ENCODE measurements around the gene ARHGAP9.
"Not testable (repeated sequence)": the region's sequence is repeated elsewhere in the genome, so short reads cannot be mapped to it uniquely, and the experiment has no call there.

ARHGAP9 gene

DNA sequence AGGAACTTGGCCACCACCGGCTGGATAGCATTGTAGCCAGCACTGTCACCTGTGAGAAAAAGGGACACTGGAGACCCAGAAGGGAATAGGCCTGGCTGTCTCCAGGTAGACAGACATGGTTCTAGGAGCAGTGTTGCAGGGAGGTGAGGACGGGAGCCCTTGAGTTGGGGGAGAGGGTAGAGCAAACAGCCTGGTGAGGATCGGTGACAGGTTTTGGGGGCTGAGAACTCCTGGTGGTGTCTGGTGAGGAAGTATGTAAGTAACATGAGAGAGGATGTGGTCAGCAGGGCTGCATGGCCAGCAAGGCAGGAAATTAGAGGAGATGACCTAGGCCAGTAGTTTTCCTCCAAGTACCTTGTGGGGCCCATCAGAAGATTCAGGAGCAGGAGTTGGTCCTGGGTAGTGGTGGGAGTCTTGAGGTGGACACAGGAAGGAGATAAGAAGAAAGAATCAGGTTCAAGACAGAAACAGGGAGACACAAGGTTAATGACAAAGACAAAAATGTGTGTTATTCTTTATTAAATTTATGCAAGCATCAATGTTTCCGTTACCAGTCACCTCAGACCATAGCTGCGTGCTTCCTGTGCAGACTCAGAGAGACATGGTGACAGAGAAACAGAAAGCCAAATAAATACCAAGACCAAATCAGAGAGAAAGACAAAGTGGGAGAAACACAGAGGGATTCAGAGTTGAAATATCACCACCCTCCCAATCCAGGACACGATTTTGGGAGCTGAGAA is at the start of gene ARHGAP9:
ARHGAP9 (minus strand) TSS at position 491 of the 740 bp plus-strand sequence; CDS start at position 31, 460 bp downstream.
- DNase-seq (ENCODE audit: low read depth), result no peak

DNA sequence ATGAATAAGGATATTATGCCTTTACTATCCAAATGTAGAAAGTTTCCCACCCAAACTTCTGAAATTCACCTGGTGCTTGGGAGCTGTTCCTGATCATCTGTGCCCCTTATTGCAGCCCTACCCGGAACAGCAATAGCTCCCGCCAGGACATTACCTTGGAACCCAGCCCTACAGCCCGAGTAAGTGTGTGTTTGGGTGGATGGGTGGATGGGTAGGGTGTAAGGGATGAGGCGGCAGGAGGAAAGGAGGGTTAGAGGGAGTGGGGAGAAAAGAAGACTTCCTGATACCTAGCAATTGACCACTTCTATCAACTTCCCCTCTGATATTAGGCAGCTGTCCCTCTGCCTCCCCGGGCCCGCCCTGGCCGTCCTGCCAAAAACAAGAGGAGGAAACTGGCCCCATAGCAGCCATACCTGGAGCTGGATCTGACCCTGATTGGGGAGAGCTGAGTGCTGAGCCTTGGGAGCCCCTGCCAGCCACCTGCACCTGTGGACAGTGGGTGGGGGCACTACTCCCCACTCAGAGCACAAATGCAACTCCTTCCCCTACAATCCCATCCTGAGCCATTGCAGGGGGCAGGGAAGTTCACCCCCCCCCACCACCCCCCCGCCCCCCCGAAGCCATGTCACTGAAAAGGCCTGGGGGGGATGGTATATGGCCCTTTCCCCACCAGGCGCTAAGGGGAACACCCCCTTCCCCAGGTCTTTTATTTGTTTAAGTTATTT is 49.3 kb upstream of the ARHGAP9 start:
- DNase-seq (ENCODE audit: low read depth), result no peak

DNA sequence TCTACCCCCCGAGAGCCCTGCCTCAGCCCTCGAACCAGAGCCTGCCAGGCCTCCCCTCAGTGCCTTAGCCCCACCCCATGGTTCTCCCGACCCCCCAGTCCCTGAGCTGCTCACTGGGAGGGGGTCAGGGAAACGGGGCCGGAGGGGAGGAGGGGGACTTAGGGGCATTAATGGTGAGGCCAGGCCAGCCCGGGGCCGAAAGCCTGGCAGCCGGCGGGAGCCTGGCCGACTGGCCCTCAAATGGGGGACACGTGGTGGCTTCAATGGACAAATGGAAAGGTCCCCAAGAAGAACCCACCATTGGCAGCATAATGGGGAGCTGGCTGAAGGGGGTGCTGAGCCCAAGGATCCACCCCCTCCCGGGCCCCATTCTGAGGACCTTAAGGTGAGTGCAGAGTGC is 48.5 kb upstream of the ARHGAP9 start:
- no peak for DNase-seq (ENCODE audit: low read depth)

DNA sequence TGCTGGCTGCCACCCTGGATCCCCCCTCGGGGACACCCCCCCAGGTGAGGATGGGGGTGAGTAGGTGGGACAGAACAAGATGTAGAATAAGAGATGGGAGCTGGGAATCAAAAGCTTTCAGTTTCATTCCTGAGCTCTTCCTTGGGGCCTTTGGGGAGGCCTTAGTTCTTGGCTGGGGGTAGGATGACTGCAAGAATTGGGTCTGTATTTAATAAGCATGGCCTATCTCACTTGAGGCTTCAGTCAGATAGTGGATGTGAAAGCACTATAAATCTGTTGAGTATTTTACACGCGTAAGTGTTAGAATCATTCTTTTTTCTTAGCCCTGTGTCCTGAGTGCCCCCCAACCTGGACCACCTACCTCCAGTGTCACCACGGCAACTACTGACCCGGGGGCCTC is 47.5 kb upstream of the ARHGAP9 start:
- no peak for DNase-seq (ENCODE audit: low read depth)

DNA sequence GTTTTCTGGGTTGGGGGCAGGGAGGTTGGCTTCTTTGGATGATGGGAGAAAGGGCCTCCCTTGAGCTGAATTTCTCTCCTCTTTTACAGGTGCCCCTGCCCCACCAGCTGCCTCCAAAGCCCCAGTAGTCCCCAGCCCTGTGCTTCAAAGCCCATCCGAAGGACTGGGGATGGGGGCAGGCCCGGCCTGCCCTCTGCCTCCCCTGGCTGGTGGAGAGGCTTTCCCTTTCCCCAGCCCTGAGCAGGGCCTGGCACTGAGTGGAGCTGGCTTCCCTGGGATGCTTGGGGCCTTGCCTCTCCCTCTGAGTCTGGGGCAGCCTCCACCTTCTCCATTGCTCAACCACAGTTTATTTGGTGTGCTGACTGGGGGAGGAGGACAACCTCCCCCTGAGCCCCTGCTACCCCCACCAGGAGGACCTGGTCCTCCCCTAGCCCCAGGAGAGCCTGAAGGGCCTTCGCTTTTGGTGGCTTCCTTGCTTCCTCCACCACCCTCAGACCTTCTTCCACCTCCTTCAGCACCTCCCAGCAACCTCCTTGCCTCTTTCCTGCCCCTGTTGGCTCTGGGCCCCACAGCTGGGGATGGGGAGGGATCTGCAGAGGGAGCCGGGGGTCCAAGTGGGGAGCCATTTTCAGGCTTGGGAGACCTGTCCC is 46.9 kb upstream of the ARHGAP9 start:
- DNase-seq (ENCODE audit: low read depth), result no peak

DNA sequence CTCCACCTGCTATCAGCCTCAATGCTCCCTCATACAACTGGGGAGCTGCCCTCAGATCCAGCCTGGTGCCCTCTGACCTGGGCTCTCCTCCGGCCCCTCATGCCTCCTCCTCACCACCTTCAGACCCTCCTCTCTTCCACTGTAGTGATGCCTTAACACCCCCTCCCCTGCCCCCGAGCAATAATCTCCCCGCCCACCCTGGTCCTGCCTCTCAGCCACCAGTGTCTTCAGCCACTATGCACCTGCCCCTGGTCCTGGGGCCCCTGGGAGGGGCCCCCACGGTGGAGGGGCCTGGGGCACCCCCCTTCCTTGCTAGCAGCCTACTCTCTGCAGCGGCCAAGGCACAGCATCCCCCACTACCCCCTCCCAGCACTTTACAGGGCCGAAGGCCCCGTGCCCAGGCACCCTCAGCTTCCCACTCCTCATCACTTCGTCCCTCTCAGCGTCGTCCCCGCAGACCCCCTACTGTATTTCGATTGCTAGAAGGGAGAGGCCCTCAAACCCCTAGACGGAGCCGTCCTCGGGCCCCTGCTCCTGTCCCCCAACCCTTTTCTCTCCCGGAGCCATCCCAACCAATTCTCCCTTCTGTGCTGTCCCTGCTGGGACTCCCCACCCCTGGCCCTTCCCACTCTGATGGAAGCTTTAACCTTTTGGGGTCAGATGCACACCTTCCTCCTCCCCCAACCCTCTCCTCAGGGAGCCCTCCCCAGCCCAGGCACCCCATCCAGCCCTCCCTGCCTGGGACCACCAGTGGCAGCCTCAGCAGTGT is 46.1 kb upstream of the ARHGAP9 start:
- no peak for DNase-seq (ENCODE audit: low read depth)

DNA sequence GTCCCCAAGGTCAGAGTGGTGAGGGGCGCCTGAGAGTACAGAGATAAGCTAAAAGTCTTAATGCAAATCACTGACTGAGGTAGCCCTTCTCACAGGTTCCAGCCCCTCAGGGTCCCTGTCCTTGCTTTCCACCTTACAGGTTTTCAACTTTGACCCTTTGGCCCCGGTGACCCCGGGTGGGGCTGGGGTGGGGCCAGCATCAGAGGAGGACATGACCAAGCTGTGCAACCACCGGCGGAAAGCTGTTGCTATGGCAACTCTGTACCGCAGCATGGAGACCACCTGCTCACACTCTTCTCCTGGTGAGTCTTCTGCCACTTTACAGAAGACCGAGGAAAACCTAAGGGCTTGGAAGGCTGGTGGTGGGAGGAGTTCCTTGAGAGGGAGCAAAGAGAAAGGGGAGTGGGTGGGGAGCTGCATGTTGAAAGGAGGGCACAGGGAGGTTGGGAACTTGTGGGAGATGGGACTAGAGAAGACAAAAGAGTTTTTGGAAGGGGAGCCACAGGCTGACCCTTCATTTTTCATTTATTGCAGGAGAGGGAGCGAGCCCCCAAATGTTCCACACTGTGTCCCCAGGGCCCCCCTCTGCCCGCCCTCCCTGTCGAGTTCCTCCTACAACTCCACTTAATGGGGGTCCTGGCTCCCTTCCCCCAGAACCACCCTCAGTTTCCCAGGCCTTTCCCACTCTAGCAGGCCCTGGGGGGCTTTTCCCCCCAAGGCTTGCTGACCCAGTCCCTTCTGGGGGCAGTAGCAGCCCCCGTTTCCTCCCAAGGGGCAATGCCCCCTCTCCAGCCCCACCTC is 45.3 kb upstream of the ARHGAP9 start:
- DNase-seq (ENCODE audit: low read depth), result no peak

DNA sequence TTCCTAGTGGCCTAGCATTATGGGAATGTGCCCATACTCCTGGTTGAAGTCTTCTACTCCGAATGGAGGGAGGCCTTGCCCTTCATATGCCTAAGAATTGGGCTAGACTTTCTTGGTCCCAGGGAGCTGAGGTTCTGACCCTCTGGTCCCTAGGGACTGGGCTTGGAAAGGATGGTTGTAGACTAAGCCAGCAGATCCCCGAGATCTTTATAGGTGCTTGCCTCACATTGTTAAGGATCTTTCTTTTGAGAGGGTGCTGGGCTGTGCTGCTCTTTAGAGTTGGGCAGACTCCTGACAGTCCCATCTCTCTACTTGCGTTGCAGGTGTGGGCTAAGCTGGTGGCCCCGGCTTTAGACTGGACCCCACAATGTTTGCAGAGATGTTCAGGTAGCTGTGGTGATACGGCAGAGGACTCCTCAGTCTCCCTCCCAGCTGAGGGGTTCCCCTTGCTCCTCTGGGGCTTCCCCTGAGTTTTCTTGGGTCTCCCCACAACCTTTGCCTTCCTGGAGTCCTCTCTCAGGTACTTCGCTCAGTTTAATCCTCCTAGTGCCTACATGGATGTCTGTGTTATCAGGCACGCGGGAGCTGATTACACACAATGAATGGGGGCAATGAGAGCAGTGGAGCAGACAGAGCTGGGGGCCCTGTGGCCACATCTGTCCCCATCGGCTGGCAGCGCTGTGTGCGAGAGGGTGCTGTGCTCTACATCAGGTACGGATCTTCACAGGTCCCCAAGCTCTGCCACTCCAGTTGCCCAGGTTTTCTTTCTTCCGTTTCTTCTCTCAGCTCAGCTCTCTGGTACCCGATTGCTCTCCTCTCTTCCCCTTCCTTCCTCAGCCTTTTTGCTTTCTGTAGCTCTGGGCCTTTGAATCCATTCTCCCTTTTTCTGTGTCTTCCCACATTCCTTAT is 44.3 kb upstream of the ARHGAP9 start:
- DNase-seq (ENCODE audit: low read depth), result no peak

DNA sequence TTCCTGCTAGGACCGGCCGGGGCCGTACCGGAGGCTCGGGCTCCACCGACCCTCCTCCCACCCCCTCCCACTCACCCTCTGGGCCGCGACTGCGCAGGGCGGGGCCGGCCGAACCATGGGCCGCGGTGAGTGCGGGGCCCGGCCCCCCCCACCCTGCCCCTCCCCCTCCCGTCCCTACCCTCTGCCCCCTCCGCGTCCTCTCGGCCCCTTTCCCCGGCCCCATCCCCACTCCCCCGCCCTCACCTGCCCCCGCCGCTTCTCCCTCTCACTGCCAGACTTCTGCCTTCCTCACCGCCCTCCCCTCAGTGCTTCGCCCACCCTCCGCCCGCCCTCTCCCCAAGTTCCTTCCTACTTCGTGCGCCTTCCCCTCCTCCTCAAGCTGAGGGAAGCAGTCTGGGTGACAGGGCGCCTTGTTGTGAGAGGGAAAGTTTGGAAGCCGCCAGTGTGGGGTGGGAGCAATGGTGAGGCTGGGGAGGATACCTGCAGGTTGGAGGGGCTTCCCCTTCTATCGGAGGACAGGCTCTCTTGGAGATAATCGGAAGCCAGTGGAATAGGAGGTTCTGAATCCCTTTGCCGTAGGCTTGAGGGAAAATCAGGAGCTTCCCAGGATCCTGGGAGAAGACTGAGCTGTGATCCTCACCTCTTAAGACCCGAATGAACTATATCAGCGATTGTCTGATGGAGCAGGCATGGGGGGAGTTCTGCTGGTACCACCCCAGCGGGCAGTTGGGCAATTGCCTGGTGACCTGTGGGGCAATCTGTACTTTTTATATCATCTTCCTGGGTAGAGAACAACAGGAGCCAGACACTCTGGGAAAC is 43.4 kb upstream of the ARHGAP9 start:
- DNase-seq (ENCODE audit: low read depth), result no peak

DNA sequence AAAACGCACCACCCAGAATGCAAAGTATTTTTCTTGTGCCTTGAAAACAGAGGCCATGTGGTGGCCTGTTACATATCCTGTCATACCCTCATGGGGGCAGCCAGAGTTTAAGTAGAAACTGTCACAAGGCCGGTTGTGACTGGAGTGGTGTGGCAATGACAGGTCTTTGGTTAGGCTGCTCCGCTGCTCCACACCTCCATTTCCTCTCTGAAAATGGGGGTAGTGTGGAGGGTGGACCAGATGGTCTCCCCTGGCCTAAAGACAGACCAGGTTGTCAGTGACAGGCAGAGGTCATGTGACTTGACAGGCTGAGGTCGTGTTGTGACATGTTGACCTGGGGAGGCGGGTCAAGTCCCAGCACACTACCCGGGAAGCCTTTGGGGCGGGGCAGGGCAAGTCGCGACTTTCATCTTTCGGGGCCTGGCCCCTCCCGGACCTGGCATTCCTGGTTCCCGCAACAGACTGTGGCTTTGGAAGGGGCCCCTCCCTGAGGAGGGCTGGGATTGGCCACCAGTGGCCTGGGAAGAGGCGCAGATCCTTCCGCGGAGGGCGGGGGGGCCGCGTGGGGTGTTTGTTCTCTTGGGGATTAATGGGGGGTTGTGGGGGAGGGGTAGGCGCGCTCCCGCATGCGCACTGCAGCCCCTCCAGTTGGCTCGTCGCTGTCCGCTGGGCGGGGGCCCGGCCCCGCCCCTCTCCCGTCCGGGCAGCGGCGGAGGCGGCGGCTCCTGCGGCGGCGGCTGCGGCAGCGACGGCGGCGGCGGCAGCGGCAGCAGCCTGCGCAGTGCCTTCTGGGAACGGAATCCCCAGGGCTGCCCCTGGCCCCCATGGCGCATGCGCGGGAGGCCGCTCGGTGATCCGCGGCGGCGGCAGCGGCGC is 42.6 kb upstream of the ARHGAP9 start, which contains the start of gene MBD6:
MBD6 (plus strand) TSS at position 814 of the 876 bp plus-strand sequence. CDS start 1,480 bp downstream, outside the sequence.
- peak; percentile 83 for DNase-seq (ENCODE audit: low read depth)

DNA sequence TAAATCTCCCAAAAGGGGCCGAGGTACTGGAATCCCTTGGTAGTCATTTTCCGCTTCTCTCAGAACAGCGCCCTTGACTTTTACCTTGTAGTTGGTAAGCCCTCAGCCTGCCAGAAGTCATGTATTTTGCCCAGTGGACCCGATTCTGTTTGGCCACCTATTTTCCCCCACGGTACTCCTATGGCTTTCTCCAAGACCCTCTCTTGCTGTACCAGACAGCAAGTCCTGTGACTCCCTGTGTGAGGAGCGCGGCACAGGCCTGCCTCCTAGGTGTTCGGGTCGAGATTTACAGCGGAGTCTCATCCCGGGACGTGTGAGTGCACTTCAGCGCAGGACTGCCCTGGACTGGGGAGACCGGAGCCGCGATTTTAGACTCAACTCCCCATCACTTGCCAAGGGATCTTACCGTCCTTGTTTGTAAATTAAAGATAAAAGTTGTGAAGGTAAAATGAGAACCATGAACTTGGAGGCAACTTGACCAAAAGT is 41.9 kb upstream of the ARHGAP9 start:
- DNase-seq (ENCODE audit: low read depth), result no peak

DNA sequence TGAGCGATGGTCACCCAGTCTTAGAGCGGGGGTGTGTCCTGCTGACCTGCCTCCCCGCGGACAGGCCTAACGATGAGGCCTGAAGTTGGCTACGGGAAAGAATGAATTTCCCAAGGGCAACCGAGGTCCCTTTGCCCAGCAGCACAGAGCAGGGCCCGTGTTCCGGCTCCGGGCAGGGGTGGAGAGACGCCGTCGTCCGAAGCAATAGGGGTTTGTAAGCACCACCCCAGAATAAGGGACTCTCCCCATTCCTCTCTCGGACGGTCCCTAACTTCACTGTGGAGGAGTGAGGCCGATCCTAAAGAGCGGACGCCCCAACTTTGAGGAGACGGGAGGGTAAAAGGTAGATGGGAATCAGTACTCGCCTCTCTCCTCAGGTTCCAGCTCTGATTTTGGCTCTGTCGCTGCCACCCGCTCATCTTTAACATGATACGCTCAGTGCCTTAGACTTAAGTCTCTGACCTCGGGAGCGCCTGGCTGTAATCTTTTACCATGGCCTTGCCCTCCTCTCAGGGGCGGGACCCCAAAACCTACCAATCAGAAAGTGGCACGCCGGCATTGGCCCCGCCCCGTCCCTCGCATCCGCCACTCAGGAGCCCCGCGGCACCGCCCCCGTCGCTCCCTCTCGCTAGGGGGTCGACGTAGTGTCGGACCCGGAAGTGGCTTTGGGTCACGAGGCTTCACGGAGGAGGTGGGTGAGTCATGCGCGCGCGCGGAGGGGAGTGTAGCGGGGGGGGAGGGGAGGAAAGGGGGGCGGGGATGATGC is 40.6 kb upstream of the ARHGAP9 start, which contains the start of gene DDIT3:
DDIT3 (minus strand) TSS at position 462 of the 766 bp plus-strand sequence. CDS start 3,108 bp downstream, outside the sequence.
- peak; percentile 99 for DNase-seq (ENCODE audit: low read depth)

DNA sequence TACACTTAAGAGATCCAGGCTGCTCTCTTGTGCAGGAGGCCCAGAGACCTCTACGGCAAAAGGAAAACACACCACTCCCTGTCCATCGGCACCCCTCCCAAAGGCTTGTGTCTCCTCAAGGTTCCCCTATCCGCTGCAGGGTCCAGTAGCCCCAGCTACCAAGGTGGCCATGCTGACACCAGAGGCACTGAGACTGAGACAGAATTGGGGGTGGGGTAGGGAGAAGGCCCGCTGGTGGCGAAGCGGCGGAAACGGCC is 40.1 kb upstream of the ARHGAP9 start:
- no peak for DNase-seq (ENCODE audit: low read depth)

DNA sequence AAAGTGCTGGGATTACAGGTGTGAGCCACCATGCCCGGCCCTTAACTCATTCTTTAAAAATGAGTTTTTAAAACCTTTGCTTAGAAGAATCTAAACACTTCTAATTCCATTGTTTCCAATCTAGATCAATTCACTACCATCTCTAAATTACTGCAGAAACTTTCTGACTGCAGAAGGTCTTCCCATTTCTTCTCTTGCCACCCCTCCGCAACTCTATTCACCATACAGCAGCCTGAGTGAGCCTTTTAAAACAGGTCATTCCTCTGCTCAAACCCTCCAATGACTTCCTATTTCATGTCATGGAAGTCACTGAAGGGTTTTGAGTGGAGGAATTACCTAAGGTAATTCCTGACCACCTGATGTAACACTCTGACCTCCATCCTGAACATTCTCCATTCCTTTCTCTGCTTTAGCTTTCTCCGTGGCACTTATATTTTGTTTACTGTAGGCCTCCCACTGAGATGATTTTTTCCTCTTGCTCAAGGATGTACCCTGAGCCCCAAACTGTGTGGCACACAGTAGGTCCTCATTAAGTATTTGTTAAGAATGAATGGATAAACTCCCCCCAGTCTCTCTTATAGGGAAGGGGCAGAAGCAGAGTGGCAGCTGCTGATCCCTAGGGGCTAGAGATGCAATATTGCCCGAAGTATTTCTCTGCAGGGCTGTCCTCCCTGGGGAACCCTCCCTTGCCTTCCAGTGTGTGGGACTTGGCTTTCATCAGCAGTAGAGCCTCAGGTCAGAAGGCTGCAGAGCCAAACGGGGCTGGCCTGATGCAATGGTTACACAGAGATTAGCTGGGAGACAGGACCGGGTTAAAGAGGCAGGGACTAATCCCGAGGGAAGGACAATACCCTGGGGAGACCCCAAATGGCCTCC is 39.5 kb upstream of the ARHGAP9 start:
- DNase-seq (ENCODE audit: low read depth), result no peak

DNA sequence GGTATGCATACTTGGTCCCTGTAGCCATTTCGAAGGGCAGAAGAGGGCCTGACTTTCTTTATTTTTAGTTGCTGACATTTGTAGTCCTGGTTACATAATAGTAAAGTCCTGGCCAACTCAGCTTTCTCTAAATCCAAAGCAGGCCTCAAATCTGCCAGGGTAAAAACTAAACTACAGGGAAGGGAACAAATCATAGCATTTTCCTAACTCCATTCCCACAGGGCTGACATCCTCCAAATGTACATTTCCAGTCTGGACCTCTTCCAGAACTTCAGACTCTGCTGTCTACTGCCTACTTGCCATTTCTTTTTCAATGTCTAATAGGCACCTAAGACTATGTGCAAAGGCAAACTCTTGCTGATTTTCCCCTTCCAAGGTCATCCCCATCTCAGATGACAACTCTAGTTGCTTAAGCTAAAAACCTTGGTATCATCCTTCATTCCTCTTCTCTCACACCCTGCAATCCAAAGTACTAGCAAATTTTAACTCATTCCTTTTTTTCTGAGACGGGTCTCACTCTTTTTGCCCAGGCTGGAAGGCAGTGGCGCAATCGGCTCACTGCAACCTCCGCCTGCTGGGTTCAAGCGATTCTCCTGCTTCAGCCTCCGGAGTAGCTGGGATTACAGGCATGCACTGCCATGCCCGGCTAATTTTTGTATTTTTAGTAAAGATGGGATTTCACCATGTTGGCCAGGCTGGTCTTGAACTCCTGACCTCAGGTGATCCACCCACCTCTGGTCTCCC is 38.7 kb upstream of the ARHGAP9 start:
- DNase-seq (ENCODE audit: low read depth), result no peak

DNA sequence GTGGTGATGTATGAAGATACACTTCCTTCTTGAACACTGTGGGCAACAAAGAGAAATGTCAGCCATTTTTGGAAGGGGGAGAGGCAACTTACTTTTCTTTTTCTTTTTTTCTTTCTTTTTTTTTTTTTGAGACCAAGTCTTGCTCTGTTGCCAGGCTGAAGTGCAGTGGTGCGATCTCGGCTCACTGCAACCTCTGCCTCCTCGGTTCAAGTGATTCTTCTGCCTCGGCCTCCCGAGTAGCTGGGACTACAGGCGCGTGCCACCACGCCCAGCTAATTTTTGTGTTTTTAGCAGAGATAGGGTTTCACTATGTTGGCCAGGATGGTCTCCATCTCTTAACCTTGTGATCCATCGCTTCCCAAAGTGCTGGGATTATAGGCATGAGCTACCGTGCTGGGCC is 38.1 kb upstream of the ARHGAP9 start:
- not testable (repeated sequence) for DNase-seq (ENCODE audit: low read depth)

Measured in activated gamma-delta T cell treated with anti-CD3 and anti-CD28 coated beads, Interleukin-2, amount 50 U/mL, for 16 hours (primary cell).